ENCODE measurements around the gene ARHGEF33.

GRCh38 chr2:38912619-38913018 is 22.9 kb downstream of the ARHGEF33 start:
- TF ChIP-seq GATA3 (IDR thresholded peaks at IDR 0.05; ENCODE audit: low read depth, low read length) (no peak), GATA2 (IDR thresholded peaks at IDR 0.05; ENCODE audit: low read depth, low read length) (no peak)
